ENCODE results near the gene PIEZO1.
A peak's percentile ranks its signal among the peaks of the same experiment; 100 is the strongest.
"Not testable (repeated sequence)": the region's sequence is repeated elsewhere in the genome, so short reads cannot be mapped to it uniquely, and the experiment has no call there.

Gene PIEZO1

GRCh38 chr16:88785106-88785924 is at the start of gene PIEZO1:
Gene PIEZO1 (minus strand): TSS chr16:88785220. CDS start chr16:88784964, 256 bp downstream.
- peak in 10 of 14 donors; percentile 29 to 82 (median 58) for DNase-seq

- no peak for DNase-seq
These were observed 49.6 kb upstream of the PIEZO1 start for GRCh38 chr16:88834670-88835069.

GRCh38 chr16:88833086-88833485 is 48.1 kb upstream of the PIEZO1 start:
- no peak for DNase-seq

- DNase-seq: no peak
These were observed 46.8 kb upstream of the PIEZO1 start for GRCh38 chr16:88831838-88832237.

- no peak for DNase-seq
These were observed 45.8 kb upstream of the PIEZO1 start for GRCh38 chr16:88830783-88831182.

GRCh38 chr16:88830258-88830657 is 45.2 kb upstream of the PIEZO1 start:
- no peak for DNase-seq

GRCh38 chr16:88828711-88829110 is 43.7 kb upstream of the PIEZO1 start:
- DNase-seq: peak in 1 of 14 donors; percentile 23

GRCh38 chr16:88827727-88828126 is 42.7 kb upstream of the PIEZO1 start:
- no peak for DNase-seq

- DNase-seq: no peak
These were observed 41.2 kb upstream of the PIEZO1 start for GRCh38 chr16:88826070-88826840.

- DNase-seq: no peak
These were observed 40.1 kb upstream of the PIEZO1 start for GRCh38 chr16:88825146-88825545.

GRCh38 chr16:88824256-88825077 is 39.4 kb upstream of the PIEZO1 start:
- DNase-seq: no peak

GRCh38 chr16:88823646-88824045 is 38.6 kb upstream of the PIEZO1 start:
- DNase-seq: not testable (repeated sequence)

GRCh38 chr16:88822281-88823040 is 37.4 kb upstream of the PIEZO1 start:
- DNase-seq: no peak

GRCh38 chr16:88821168-88821850 is 36.3 kb upstream of the PIEZO1 start:
- no peak for DNase-seq

GRCh38 chr16:88820385-88821025 is 35.5 kb upstream of the PIEZO1 start:
- no peak for DNase-seq

- no peak for DNase-seq
These were observed 34.1 kb upstream of the PIEZO1 start for GRCh38 chr16:88819126-88819525.

- DNase-seq: no peak
These were observed 33.5 kb upstream of the PIEZO1 start for GRCh38 chr16:88818575-88818874.

GRCh38 chr16:88817785-88818574 is 33.0 kb upstream of the PIEZO1 start:
- DNase-seq: no peak

- DNase-seq: no peak
These were observed 31.9 kb upstream of the PIEZO1 start for GRCh38 chr16:88816736-88817535.
